ENCODE results near the gene YAE1.

DNA sequence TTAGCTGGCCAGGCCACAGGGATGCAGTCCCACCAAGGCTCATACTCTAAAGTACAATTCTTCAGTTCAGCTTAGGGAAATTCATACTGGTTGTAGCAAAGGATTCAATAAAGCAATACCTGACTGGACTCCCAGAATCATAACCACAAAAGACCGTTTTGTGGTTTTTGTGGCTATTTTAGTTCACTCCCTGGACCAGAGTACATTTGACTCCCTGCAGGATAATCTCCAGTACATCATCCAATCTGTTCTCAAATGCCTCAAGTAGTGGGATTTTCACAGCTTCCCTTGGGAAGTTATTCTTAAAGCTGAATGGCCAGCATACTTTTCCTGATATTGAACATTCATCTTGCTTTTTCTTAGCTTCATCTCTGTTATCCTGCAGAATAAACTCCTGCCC is 29.3 kb upstream of the YAE1 start:
- TF ChIP-seq, protein P1, sequence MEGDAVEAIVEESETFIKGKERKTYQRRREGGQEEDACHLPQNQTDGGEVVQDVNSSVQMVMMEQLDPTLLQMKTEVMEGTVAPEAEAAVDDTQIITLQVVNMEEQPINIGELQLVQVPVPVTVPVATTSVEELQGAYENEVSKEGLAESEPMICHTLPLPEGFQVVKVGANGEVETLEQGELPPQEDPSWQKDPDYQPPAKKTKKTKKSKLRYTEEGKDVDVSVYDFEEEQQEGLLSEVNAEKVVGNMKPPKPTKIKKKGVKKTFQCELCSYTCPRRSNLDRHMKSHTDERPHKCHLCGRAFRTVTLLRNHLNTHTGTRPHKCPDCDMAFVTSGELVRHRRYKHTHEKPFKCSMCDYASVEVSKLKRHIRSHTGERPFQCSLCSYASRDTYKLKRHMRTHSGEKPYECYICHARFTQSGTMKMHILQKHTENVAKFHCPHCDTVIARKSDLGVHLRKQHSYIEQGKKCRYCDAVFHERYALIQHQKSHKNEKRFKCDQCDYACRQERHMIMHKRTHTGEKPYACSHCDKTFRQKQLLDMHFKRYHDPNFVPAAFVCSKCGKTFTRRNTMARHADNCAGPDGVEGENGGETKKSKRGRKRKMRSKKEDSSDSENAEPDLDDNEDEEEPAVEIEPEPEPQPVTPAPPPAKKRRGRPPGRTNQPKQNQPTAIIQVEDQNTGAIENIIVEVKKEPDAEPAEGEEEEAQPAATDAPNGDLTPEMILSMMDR (IDR thresholded peaks at IDR 0.05) = no peak
- TF ChIP-seq POLR2A (IDR thresholded peaks at IDR 0.05; ENCODE audit: low read depth) (no peak), EP300 (IDR thresholded peaks at IDR 0.05) (no peak), POLR2AphosphoS5 (IDR thresholded peaks at IDR 0.05) (no peak)
